ENCODE measurements around the gene ENPP6. TPM values are rescaled to one million over a fixed set of nuclear protein-coding genes. Genes with fewer than 3 reads are reported as not detected.

Gene ENPP6
- polyA plus RNA-seq, 1 donor from 2014 or later: not detected

DNA sequence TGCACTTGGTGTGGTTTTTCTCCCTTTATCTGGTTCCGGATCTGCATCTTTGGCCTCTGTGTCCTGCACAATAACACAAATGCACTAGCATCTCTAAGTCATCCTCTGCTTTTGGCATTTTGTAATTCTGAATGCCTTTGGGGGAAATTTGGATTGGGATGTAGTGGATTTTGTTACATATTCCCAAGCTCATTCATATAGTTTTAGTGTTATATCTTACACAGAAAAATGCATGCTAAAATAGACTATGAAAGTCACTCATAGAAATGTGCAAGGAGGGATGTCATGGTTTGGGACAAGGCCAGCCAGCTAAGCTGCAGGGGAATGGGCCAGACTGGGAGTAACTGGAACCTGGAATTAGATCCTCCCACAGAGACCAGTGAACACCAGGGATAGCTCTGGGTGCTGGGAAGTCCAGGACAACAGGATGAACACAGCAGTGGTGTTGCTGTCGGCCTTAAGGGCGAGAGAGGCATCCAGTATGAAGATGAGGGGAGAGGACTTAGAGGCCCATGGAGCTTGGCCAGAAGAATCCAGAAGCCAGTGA is 20.1 kb downstream of the ENPP6 start:
- Histone ChIP-seq H3K9ac (ENCODE audit: low read length) (no peak overlapping the region), H3K4me3 (ENCODE audit: low read length) (no peak overlapping the region), H2AFZ (ENCODE audit: low read depth, low read length) (no peak overlapping the region), H4K20me1 (ENCODE audit: insufficient read depth) (no peaks in the 10 kb centered on the region), H3K9me3 (ENCODE audit: low read length) (no peaks in the 10 kb centered on the region), H3K79me2 (replicated peaks; ENCODE audit: insufficient read depth, low read length) (no peaks in the 10 kb centered on the region), H3K27ac (ENCODE audit: low read length) (no peak overlapping the region), H3K4me2 (ENCODE audit: low read length) (no peak overlapping the region), H3K36me3 (ENCODE audit: insufficient read depth, low read length) (no peaks in the 10 kb centered on the region), H3F3A (ENCODE audit: insufficient read depth, low read length, poor library complexity, severe bottlenecking) (no peaks in the 10 kb centered on the region), H3K9me2 (ENCODE audit: insufficient read depth, low read length) (no peaks in the 10 kb centered on the region), H3K27me3 (ENCODE audit: insufficient read depth, low read depth, low read length) (no peaks in the 10 kb centered on the region)
- no peak for TF ChIP-seq EZH2 (IDR thresholded peaks at IDR 0.05; ENCODE audit: borderline replicate concordance, insufficient read depth, low read length, poor library complexity, severe bottlenecking)
- TF ChIP-seq, protein P1, sequence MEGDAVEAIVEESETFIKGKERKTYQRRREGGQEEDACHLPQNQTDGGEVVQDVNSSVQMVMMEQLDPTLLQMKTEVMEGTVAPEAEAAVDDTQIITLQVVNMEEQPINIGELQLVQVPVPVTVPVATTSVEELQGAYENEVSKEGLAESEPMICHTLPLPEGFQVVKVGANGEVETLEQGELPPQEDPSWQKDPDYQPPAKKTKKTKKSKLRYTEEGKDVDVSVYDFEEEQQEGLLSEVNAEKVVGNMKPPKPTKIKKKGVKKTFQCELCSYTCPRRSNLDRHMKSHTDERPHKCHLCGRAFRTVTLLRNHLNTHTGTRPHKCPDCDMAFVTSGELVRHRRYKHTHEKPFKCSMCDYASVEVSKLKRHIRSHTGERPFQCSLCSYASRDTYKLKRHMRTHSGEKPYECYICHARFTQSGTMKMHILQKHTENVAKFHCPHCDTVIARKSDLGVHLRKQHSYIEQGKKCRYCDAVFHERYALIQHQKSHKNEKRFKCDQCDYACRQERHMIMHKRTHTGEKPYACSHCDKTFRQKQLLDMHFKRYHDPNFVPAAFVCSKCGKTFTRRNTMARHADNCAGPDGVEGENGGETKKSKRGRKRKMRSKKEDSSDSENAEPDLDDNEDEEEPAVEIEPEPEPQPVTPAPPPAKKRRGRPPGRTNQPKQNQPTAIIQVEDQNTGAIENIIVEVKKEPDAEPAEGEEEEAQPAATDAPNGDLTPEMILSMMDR (IDR thresholded peaks at IDR 0.05; ENCODE audit: poor library complexity, severe bottlenecking): no peak

DNA sequence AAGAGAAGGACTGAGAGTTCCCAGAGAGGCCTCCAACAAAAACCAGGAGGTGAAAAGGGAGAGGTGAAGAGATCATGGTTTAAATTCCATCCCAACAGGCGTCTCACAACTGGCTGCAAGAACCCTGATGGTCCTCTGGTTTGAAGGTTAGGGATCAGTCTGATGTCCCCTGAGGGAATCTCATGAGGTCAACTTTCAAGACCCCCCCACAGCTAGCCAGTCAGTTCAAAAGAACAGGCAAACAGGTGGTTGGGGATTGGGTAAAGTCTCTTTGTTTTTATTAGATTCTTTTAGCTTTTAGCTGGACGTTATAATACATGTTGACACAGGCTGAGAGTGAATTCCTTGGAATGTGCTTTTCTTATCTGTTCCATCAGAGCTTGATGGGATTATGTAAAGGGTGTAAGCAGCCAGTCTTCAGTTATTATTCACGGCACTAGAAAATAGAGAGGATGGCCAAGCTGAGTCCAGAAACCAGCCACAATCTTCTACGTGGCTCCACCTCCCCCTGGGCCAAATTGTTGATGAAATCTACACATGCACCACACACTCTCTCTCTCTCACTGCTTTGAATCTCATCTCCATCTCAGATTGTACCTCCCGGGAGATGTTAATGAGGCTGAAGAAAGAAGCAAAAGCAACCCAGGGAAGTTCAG is 20.8 kb downstream of the ENPP6 start:
- no peaks in the 10 kb centered on the region for H4K20me1 ChIP-seq (ENCODE audit: insufficient read depth)
- no peak overlapping the region for H3K27ac ChIP-seq (ENCODE audit: low read length)
- H3K9me3 ChIP-seq (ENCODE audit: low read length): no peaks in the 10 kb centered on the region
- no peaks in the 10 kb centered on the region for H3K27me3 ChIP-seq (ENCODE audit: insufficient read depth, low read depth, low read length)
- no peak overlapping the region for H3K4me2 ChIP-seq (ENCODE audit: low read length)
- no peak overlapping the region for H2AFZ ChIP-seq (ENCODE audit: low read depth, low read length)
- no peaks in the 10 kb centered on the region for H3F3A ChIP-seq (ENCODE audit: insufficient read depth, low read length, poor library complexity, severe bottlenecking)
- no peaks in the 10 kb centered on the region for H3K36me3 ChIP-seq (ENCODE audit: insufficient read depth, low read length)
- no peaks in the 10 kb centered on the region for H3K79me2 ChIP-seq (replicated peaks; ENCODE audit: insufficient read depth, low read length)
- TF ChIP-seq EP300 (conservative IDR thresholded peaks at IDR 0.05; ENCODE audit: poor library complexity, severe bottlenecking) (no peak), RAD21 (conservative IDR thresholded peaks at IDR 0.05) (no peak), SMC3 (conservative IDR thresholded peaks at IDR 0.05; ENCODE audit: poor library complexity) (no peak), TAF1 (IDR thresholded peaks at IDR 0.05; ENCODE audit: low read depth) (no peak), MXI1 (conservative IDR thresholded peaks at IDR 0.05; ENCODE audit: poor library complexity, severe bottlenecking) (no peak), EZH2 (IDR thresholded peaks at IDR 0.05; ENCODE audit: borderline replicate concordance, insufficient read depth, low read length, poor library complexity, severe bottlenecking) (no peak), POLR2AphosphoS5 (IDR thresholded peaks at IDR 0.05) (no peak)
- TF ChIP-seq, protein P2, sequence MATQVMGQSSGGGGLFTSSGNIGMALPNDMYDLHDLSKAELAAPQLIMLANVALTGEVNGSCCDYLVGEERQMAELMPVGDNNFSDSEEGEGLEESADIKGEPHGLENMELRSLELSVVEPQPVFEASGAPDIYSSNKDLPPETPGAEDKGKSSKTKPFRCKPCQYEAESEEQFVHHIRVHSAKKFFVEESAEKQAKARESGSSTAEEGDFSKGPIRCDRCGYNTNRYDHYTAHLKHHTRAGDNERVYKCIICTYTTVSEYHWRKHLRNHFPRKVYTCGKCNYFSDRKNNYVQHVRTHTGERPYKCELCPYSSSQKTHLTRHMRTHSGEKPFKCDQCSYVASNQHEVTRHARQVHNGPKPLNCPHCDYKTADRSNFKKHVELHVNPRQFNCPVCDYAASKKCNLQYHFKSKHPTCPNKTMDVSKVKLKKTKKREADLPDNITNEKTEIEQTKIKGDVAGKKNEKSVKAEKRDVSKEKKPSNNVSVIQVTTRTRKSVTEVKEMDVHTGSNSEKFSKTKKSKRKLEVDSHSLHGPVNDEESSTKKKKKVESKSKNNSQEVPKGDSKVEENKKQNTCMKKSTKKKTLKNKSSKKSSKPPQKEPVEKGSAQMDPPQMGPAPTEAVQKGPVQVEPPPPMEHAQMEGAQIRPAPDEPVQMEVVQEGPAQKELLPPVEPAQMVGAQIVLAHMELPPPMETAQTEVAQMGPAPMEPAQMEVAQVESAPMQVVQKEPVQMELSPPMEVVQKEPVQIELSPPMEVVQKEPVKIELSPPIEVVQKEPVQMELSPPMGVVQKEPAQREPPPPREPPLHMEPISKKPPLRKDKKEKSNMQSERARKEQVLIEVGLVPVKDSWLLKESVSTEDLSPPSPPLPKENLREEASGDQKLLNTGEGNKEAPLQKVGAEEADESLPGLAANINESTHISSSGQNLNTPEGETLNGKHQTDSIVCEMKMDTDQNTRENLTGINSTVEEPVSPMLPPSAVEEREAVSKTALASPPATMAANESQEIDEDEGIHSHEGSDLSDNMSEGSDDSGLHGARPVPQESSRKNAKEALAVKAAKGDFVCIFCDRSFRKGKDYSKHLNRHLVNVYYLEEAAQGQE (IDR thresholded peaks at IDR 0.05; ENCODE audit: borderline replicate concordance): no peak
- TF ChIP-seq, protein P1 (IDR thresholded peaks at IDR 0.05; ENCODE audit: poor library complexity, severe bottlenecking): no peak
- no peak overlapping the region for H3K4me3 ChIP-seq (ENCODE audit: low read length)
- H3K9me2 ChIP-seq (ENCODE audit: insufficient read depth, low read length): no peaks in the 10 kb centered on the region
- H3K9ac ChIP-seq (ENCODE audit: low read length): no peak overlapping the region

Measured in neural cell (in vitro differentiated cells).